Neural cell (in vitro differentiated cells): ENCODE measurements around the gene MSH2. TPM values are rescaled to one million over a fixed set of nuclear protein-coding genes. Genes with fewer than 3 reads are reported as not detected.

Experiments used
- H2AFZ ChIP-seq: fragments of 200-600, 300-800 bp; sonication (generic), shearing (Covaris generic); 2 replicates; pipeline ENCODE4 v1.6.0; 2014; ENCODE audit warnings: low read depth, mild to moderate bottlenecking, antibody characterized with exemption, low read length, moderate library complexity
- H3F3A ChIP-seq: fragments of 200-600 bp; shearing (Covaris generic); 2 replicates; pipeline ENCODE4 v1.6.1; 2016; ENCODE audit warnings: mild to moderate bottlenecking, moderate library complexity, mixed read lengths, antibody characterized with exemption, low read length; ENCODE audit not compliant: insufficient read depth, poor library complexity, severe bottlenecking
- H3K27ac ChIP-seq: fragments of 200-600, 300-800 bp; sonication (generic), shearing (Covaris generic); 2 replicates; pipeline ENCODE4 v1.5.1; 2014; ENCODE audit warnings: mild to moderate bottlenecking, low read length, moderate library complexity
- H3K27me3 ChIP-seq: fragments of 300-800, 200-600 bp; sonication (generic), shearing (Covaris generic); 2 replicates; pipeline ENCODE4 v1.6.0; 2014; ENCODE audit warnings: mild to moderate bottlenecking, low read depth, low read length, moderate library complexity; ENCODE audit not compliant: insufficient read depth
- H3K36me3 ChIP-seq: fragments of 300-800, 200-600 bp; sonication (generic), shearing (Covaris generic); 2 replicates; pipeline ENCODE4 v1.5.1; 2014; ENCODE audit warnings: mild to moderate bottlenecking, antibody characterized with exemption, low read length, moderate library complexity; ENCODE audit not compliant: insufficient read depth
- H3K4me2 ChIP-seq: fragments of 300-800, 200-600 bp; sonication (generic), shearing (Covaris generic); 2 replicates; pipeline ENCODE4 v1.6.0; 2014; ENCODE audit warnings: mild to moderate bottlenecking, low read length
- H3K4me3 ChIP-seq: fragments of 300-800, 200-600 bp; sonication (generic), shearing (Covaris generic); 2 replicates; pipeline ENCODE4 v1.5.1; 2014; ENCODE audit warnings: mild to moderate bottlenecking, low read length, moderate library complexity
- H3K79me2 ChIP-seq: fragments of 200-600 bp; shearing (Covaris generic); replicated peaks from 2 replicates; pipeline ENCODE4 v1.6.0; 2014; ENCODE audit warnings: mild to moderate bottlenecking, low read length, moderate library complexity; ENCODE audit not compliant: insufficient read depth
- H3K9ac ChIP-seq: fragments of 300-800, 200-600 bp; sonication (generic), shearing (Covaris generic); 2 replicates; pipeline ENCODE4 v1.6.1; 2016; ENCODE audit warnings: mild to moderate bottlenecking, low read length, mixed read lengths
- H3K9me2 ChIP-seq: fragments of 200-600 bp; shearing (Covaris generic); 2 replicates; pipeline ENCODE4 v1.6.1; 2016; ENCODE audit warnings: mild to moderate bottlenecking, low read length, mixed read lengths; ENCODE audit not compliant: insufficient read depth
- H3K9me3 ChIP-seq: fragments of 200-600, 300-800 bp; sonication (generic), shearing (Covaris generic); 2 replicates; pipeline ENCODE4 v1.6.1; 2016; ENCODE audit warnings: mild to moderate bottlenecking, mixed run types, low read length, moderate library complexity, mixed read lengths
- H4K20me1 ChIP-seq: fragments of 200-600 bp; shearing (Covaris generic); 2 replicates; pipeline ENCODE4 v1.6.1; 2016; ENCODE audit warnings: mild to moderate bottlenecking, mixed run types; ENCODE audit not compliant: insufficient read depth
- EP300 ChIP-seq: fragments of 450-650 bp; conservative IDR thresholded peaks from 2 replicates; pipeline ENCODE4 v1.6.1; 2014; ENCODE audit warnings: antibody characterized with exemption, mild to moderate bottlenecking, moderate library complexity; ENCODE audit not compliant: poor library complexity, severe bottlenecking
- EZH2 ChIP-seq: fragments of 200-600, 300-800 bp; shearing (Covaris generic), sonication (generic); IDR thresholded peaks from 2 replicates; pipeline ENCODE4 v1.6.1; 2014; ENCODE audit warnings: antibody characterized with exemption, low read length, borderline replicate concordance, mild to moderate bottlenecking; ENCODE audit not compliant: insufficient read depth, poor library complexity, severe bottlenecking
- MXI1 ChIP-seq: fragments of 450-650 bp; conservative IDR thresholded peaks from 2 replicates; pipeline ENCODE4 v1.6.1; 2014; ENCODE audit warnings: antibody characterized with exemption, mild to moderate bottlenecking; ENCODE audit not compliant: poor library complexity, severe bottlenecking
- POLR2AphosphoS5 ChIP-seq: IDR thresholded peaks from 2 replicates; pipeline ENCODE4 v1.6.1; 2012
- RAD21 ChIP-seq: fragments of 450-650 bp; conservative IDR thresholded peaks from 2 replicates; pipeline ENCODE4 v1.6.1; 2014; ENCODE audit warnings: antibody characterized with exemption, mild to moderate bottlenecking, moderate library complexity
- SMC3 ChIP-seq: fragments of 450-650 bp; conservative IDR thresholded peaks from 2 replicates; pipeline ENCODE4 v1.6.1; 2014; ENCODE audit warnings: antibody characterized with exemption, mild to moderate bottlenecking, moderate library complexity; ENCODE audit not compliant: poor library complexity
- TAF1 ChIP-seq: IDR thresholded peaks from 2 replicates; pipeline ENCODE4 v1.6.1; 2012; ENCODE audit warnings: low read depth
- polyA plus RNA-seq: library from polyadenylated mRNA; depleted of rRNA; stranded (reverse); fragments of >200 nt; gene quantifications from 2 replicates; pipeline ENCODE4 v1.2.3, GENCODE V29; 2014
- TF ChIP-seq, protein P1 (sequence below): IDR thresholded peaks from 2 replicates; pipeline ENCODE4 v1.6.1; 2012; ENCODE audit warnings: borderline replicate concordance
- TF ChIP-seq, protein P2 (sequence below): fragments of 450-650 bp; IDR thresholded peaks from 2 replicates; pipeline ENCODE4 v1.5.1; 2014; ENCODE audit warnings: antibody characterized with exemption, mild to moderate bottlenecking, moderate library complexity; ENCODE audit not compliant: poor library complexity, severe bottlenecking

MSH2 gene
- polyA plus RNA-seq, 1 donor from 2014 or later, result 105 TPM

DNA sequence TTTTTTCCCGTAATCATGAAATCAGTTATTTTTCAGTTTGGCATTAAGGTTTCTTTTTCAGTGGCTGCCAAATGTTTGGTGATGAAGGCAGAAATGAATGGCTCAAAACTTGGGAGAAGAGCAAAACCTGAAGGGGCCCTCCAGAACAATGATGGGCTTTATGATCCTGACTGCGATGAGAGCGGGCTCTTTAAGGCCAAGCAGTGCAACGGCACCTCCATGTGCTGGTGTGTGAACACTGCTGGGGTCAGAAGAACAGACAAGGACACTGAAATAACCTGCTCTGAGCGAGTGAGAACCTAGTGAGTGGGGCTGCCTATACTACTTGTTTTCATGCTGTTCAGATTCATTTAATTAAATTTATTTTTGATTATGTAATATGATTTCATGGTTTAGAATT is 29.2 kb upstream of the MSH2 start:
- Histone ChIP-seq H3K27ac (no peak overlapping the region), H3K9me2 (no peaks in the 10 kb centered on the region), H3K27me3 (peaks cover 15% of the 10 kb centered on the region), H3K36me3 (no peaks in the 10 kb centered on the region), H3F3A (no peaks in the 10 kb centered on the region), H3K9me3 (no peaks in the 10 kb centered on the region), H3K4me3 (no peak overlapping the region), H3K9ac (no peak overlapping the region), H2AFZ (no peak overlapping the region), H4K20me1 (no peaks in the 10 kb centered on the region), H3K4me2 (no peak overlapping the region), H3K79me2 (no peaks in the 10 kb centered on the region)
- TF ChIP-seq EZH2 (no peak), SMC3 (no peak), MXI1 (no peak), TAF1 (no peak), RAD21 (no peak), EP300 (no peak), POLR2AphosphoS5 (no peak)
- TF ChIP-seq, protein P1, sequence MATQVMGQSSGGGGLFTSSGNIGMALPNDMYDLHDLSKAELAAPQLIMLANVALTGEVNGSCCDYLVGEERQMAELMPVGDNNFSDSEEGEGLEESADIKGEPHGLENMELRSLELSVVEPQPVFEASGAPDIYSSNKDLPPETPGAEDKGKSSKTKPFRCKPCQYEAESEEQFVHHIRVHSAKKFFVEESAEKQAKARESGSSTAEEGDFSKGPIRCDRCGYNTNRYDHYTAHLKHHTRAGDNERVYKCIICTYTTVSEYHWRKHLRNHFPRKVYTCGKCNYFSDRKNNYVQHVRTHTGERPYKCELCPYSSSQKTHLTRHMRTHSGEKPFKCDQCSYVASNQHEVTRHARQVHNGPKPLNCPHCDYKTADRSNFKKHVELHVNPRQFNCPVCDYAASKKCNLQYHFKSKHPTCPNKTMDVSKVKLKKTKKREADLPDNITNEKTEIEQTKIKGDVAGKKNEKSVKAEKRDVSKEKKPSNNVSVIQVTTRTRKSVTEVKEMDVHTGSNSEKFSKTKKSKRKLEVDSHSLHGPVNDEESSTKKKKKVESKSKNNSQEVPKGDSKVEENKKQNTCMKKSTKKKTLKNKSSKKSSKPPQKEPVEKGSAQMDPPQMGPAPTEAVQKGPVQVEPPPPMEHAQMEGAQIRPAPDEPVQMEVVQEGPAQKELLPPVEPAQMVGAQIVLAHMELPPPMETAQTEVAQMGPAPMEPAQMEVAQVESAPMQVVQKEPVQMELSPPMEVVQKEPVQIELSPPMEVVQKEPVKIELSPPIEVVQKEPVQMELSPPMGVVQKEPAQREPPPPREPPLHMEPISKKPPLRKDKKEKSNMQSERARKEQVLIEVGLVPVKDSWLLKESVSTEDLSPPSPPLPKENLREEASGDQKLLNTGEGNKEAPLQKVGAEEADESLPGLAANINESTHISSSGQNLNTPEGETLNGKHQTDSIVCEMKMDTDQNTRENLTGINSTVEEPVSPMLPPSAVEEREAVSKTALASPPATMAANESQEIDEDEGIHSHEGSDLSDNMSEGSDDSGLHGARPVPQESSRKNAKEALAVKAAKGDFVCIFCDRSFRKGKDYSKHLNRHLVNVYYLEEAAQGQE, result no peak
- TF ChIP-seq, protein P2, sequence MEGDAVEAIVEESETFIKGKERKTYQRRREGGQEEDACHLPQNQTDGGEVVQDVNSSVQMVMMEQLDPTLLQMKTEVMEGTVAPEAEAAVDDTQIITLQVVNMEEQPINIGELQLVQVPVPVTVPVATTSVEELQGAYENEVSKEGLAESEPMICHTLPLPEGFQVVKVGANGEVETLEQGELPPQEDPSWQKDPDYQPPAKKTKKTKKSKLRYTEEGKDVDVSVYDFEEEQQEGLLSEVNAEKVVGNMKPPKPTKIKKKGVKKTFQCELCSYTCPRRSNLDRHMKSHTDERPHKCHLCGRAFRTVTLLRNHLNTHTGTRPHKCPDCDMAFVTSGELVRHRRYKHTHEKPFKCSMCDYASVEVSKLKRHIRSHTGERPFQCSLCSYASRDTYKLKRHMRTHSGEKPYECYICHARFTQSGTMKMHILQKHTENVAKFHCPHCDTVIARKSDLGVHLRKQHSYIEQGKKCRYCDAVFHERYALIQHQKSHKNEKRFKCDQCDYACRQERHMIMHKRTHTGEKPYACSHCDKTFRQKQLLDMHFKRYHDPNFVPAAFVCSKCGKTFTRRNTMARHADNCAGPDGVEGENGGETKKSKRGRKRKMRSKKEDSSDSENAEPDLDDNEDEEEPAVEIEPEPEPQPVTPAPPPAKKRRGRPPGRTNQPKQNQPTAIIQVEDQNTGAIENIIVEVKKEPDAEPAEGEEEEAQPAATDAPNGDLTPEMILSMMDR, result no peak

DNA sequence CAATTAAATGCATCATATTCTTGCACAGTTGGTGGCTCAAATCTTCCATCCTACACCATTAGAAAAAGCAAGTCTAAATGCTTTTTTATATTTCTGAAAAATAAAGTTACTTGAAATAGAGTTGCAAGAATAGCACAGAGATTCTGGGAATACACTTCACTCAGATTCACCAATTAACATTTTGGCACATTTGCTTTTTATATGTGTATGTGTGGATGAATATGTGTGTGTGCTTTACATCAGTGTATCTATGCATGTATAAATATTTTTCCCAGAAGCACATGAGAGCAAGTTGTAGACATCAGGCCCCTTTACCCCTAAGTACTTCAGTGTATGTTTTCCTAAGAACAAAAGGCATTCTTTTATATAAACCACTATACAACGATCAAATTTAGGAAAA is 27.6 kb upstream of the MSH2 start:
- no peak overlapping the region for H3K4me2 ChIP-seq
- H3K9ac ChIP-seq, result no peak overlapping the region
- no peaks in the 10 kb centered on the region for H3K9me3 ChIP-seq
- TF ChIP-seq SMC3, result no peak
- H3K79me2 ChIP-seq, result no peaks in the 10 kb centered on the region
- H4K20me1 ChIP-seq, result no peaks in the 10 kb centered on the region
- no peaks in the 10 kb centered on the region for H3K9me2 ChIP-seq
- no peaks in the 10 kb centered on the region for H3F3A ChIP-seq
- H3K27ac ChIP-seq, result no peak overlapping the region
- H2AFZ ChIP-seq, result no peak overlapping the region
- no peak overlapping the region for H3K4me3 ChIP-seq
- H3K27me3 ChIP-seq, result no peaks in the 10 kb centered on the region
- H3K36me3 ChIP-seq, result no peaks in the 10 kb centered on the region

DNA sequence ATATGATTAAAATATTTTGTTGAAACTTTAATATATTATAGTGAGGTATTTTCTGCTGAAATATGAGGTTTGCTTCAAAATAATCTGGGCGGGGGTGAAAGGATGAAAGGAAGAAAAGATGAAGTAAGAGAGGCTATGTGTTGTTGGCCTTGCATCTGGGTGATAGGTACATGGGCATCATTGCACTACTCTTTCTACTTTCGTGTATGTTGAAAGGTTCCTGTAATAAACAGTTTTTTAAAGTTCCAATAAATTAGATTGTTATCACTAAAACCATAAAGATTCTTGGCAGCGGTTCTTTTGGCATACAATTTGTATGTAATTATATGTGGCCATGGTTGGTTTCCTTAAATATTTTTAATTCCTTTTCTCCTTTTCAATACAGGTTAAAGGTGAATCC is 23.6 kb upstream of the MSH2 start:
- Histone ChIP-seq H2AFZ (no peak overlapping the region), H3K79me2 (no peaks in the 10 kb centered on the region), H3F3A (no peaks in the 10 kb centered on the region), H3K9ac (no peak overlapping the region), H3K4me2 (no peak overlapping the region), H4K20me1 (no peaks in the 10 kb centered on the region), H3K27ac (no peak overlapping the region), H3K9me3 (no peaks in the 10 kb centered on the region), H3K36me3 (no peaks in the 10 kb centered on the region), H3K4me3 (no peak overlapping the region), H3K27me3 (no peaks in the 10 kb centered on the region), H3K9me2 (no peaks in the 10 kb centered on the region)
- TF ChIP-seq, protein P2, result no peak
- TF ChIP-seq EP300, result no peak
- TF ChIP-seq SMC3, result no peak
- no peak for TF ChIP-seq TAF1
- TF ChIP-seq RAD21, result no peak
- TF ChIP-seq MXI1, result no peak
- TF ChIP-seq EZH2, result no peak
- TF ChIP-seq, protein P1, result no peak
- TF ChIP-seq POLR2AphosphoS5, result no peak
